DMS153 treated with DMSO at 0.1 percent for 48 hours (cell line): ENCODE measurements around the gene MRPL55.
A peak's percentile ranks its signal among the peaks of the same experiment; 100 is the strongest.

ENCODE experiments used
- DNase-seq: peaks from one replicate; lab custom pipeline; 2025; ENCODE audit not compliant: unreplicated experiment; lab: John Stamatoyannopoulos, UW

MRPL55 gene

DNA sequence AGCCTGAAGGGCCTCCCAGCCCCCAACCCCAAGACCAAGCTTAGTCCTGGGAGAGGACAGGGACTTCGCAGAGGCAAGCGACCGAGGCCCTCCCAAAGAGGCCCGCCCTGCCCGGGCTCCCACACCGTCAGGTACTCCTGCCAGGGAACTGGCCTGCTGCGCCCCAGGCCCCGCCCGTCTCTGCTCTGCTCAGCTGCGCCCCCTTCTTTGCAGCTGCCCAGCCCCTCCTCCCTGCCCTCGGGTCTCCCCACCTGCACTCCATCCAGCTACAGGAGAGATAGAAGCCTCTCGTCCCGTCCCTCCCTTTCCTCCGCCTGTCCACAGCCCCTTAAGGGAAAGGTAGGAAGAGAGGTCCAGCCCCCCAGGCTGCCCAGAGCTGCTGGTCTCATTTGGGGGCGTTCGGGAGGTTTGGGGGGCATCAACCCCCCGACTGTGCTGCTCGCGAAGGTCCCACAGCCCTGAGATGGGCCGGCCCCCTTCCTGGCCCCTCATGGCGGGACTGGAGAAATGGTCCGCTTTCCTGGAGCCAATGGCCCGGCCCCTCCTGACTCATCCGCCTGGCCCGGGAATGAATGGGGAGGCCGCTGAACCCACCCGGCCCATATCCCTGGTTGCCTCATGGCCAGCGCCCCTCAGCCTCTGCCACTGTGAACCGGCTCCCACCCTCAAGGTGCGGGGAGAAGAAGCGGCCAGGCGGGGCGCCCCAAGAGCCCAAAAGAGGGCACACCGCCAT is 48.5 kb downstream of the MRPL55 start:
- DNase-seq, result no peak

DNA sequence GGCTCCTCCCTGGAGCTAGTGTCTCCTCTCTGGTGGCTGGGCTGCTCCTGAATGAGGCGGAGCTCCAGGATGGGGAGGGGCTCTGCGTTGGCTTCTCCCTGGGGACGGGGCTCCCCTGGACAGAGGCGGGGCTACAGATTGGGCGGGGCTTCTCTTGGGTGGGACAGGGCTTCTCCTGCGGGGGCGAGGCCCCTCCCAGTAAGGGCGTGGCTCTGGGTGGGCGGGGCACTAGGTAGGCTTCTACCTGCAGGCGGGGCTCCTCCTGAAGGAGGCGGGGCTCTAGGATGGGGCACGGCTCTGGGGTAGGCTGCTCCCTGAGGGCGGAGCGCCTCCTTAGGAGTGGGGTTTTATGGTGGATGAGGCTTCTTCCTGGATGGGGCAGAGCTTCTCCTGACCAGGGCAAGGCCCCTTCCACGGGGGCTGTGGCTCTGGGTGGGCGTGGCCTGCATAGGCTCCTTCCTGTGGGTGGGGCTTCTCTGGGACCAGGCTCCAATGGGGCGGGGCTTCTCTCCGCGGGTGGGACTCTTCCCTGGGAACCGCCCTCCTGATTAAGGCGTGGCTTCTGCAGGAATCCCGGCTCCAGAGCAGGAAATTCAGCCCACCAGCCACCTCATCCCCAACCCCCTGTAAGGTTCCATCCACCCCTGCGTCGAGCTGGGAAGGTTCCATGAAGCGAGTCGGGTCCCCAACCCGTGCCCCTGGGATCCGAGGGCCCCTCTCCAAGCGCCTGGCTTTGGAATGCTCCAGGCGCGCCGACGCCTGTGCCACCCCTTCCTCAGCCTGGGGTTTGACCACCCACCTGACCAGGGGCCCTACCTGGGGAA is 49.3 kb downstream of the MRPL55 start:
- peak; percentile 100 for DNase-seq

DNA sequence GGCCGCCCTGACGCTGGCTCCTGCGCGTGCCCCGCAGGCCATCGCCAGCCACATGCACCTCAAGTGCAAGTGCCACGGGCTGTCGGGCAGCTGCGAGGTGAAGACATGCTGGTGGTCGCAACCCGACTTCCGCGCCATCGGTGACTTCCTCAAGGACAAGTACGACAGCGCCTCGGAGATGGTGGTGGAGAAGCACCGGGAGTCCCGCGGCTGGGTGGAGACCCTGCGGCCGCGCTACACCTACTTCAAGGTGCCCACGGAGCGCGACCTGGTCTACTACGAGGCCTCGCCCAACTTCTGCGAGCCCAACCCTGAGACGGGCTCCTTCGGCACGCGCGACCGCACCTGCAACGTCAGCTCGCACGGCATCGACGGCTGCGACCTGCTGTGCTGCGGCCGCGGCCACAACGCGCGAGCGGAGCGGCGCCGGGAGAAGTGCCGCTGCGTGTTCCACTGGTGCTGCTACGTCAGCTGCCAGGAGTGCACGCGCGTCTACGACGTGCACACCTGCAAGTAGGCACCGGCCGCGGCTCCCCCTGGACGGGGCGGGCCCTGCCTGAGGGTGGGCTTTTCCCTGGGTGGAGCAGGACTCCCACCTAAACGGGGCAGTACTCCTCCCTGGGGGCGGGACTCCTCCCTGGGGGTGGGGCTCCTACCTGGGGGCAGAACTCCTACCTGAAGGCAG is 50.0 kb downstream of the MRPL55 start:
- no peak for DNase-seq

DNA sequence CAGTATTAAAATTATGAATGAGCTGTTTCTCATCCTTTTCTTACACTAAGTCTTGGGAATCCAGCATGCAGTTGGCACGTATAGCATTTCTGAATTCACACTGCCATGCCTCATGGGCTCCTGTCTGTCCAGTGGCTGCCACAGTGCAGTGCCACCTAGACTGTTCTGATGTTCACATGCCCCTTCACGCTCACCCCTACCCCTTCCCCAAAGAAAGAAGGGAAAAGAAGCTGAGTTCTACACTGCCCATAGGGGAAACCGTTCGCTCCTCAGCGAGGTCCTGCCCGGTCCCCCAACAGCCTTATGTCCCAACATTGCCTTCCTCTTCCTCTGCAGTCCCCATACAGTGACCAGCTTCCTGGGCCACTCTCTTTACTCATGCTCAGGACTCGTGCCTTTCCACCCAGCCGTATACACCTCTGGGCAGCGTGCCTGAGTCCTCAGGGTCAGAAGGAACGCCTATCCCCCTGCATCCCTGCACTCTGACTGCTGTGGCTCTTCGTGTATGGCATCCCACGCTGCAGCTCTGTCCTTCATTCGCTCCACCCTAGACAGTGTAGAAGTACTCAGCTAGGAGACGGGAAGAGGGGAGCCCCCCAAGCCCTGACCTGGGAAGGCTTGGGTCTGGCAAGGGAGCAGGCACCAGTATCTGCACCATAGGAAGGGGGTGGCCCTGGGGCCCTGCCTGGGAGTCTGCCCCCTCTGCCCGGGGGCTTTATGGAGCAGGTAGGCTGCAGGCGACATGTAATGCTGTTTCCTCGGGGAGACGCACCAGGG is 50.7 kb downstream of the MRPL55 start:
- DNase-seq, result no peak
